Limb (tissue), 2 donors: ENCODE measurements around the gene FAM149B1.

Experiments
- DNase-seq, 2 donors: peaks; one replicate each; pipeline ENCODE4 v3.0.0-alpha.2; 2016; ENCODE audit errors: extremely low spot score in 2 of 2

The FAM149B1 gene

GRCh38 chr10:73264423-73264822, 96.5 kb downstream of the FAM149B1 start:
- no peak for DNase-seq

DNA sequence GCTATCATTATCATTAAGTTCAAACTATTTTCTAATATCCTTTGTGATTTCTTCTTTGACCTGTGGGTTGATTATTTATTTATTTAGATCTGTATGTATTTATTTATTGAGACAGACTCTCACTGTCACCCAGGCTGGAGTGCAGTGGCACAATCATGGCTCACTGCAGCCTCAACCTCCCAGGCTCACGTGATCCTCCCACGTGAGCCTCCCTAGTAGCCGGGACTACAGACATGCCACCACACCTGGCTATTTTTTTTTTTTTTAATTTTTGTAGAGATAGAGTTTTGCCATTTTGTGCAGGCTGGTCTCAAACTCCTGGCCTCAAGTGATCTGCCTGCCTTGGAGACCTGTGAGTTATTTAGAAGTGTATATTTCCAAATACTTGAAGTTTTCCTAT, 113.2 kb downstream of the FAM149B1 start:
- DNase-seq = no peak

GRCh38 chr10:73287441-73287840, 119.5 kb downstream of the FAM149B1 start:
- DNase-seq = no peak

GRCh38 chr10:73289958-73290357, 122.0 kb downstream of the FAM149B1 start:
- no peak for DNase-seq

- no peak for DNase-seq
Measured at GRCh38 chr10:73293461-73293860, 125.5 kb downstream of the FAM149B1 start.
